Fibroblast of lung (primary cell): ENCODE data around the gene TEX44. TPM values are rescaled to one million over a fixed set of nuclear protein-coding genes. Genes with fewer than 3 reads are reported as not detected.

Experiments used
- DNase-seq, 2 donors: peaks; one replicate each; pipeline versions ENCODE4 v3.0.0 to v3.0.0-alpha.2; 2010; ENCODE audit warnings: low read depth in 2 of 2
- H2AFZ ChIP-seq: 2 replicates; pipeline ENCODE4 v1.5.1; 2012; ENCODE audit warnings: low read length, control low read depth, inconsistent platforms
- H3K27ac ChIP-seq: 2 replicates; pipeline ENCODE4 v1.5.1; 2011; ENCODE audit warnings: low read length, control low read depth; ENCODE audit not compliant: insufficient read depth
- H3K27me3 ChIP-seq: 2 replicates; pipeline ENCODE4 v1.5.1; 2011; ENCODE audit warnings: mild to moderate bottlenecking, low read length; ENCODE audit not compliant: control insufficient read depth, insufficient read depth
- H3K36me3 ChIP-seq: 2 replicates; pipeline ENCODE4 v1.5.1; 2011; ENCODE audit warnings: low read length; ENCODE audit not compliant: control insufficient read depth, insufficient read depth
- H3K4me1 ChIP-seq: 2 replicates; pipeline ENCODE4 v1.5.1; 2011; ENCODE audit warnings: low read length; ENCODE audit not compliant: control insufficient read depth, insufficient read depth; ENCODE audit errors: extremely low read depth
- H3K4me2 ChIP-seq: 2 replicates; pipeline ENCODE4 v1.5.1; 2011; ENCODE audit warnings: low read length, control low read depth; ENCODE audit not compliant: insufficient read depth; ENCODE audit errors: extremely low read depth
- H3K4me3 ChIP-seq, 4 experiments: fragments of 200-600 bp in 1 of 4; sonication (generic) in 1 of 4; replicated peaks in 1 of 4; 2 replicates each; pipeline ENCODE4 v1.5.1; 2011 to 2016; ENCODE audit warnings: low read length in 4 of 4, low read depth in 3 of 4, mild to moderate bottlenecking in 3 of 4, control low read depth in 2 of 4, inconsistent platforms in 1 of 4, mixed read lengths in 1 of 4; ENCODE audit not compliant: insufficient read depth in 1 of 4; ENCODE audit errors: control extremely low read depth in 1 of 4
- H3K79me2 ChIP-seq: 2 replicates; pipeline ENCODE4 v1.5.1; 2012; ENCODE audit warnings: mild to moderate bottlenecking, low read length, inconsistent platforms; ENCODE audit not compliant: control insufficient read depth, insufficient read depth
- H3K9ac ChIP-seq: 2 replicates; pipeline ENCODE4 v1.5.1; 2011; ENCODE audit warnings: mild to moderate bottlenecking, low read length, control low read depth; ENCODE audit not compliant: insufficient read depth
- H3K9me3 ChIP-seq: 2 replicates; pipeline ENCODE4 v1.5.1; 2012; ENCODE audit warnings: low read depth, low read length; ENCODE audit not compliant: control insufficient read depth, insufficient read depth
- H4K20me1 ChIP-seq: 2 replicates; pipeline ENCODE4 v1.5.1; 2011; ENCODE audit warnings: low read length; ENCODE audit not compliant: control insufficient read depth, insufficient read depth; ENCODE audit errors: extremely low read depth
- EZH2 ChIP-seq: IDR thresholded peaks from 2 replicates; pipeline ENCODE4 v1.5.1; 2012; ENCODE audit warnings: low read length, control low read depth, mild to moderate bottlenecking; ENCODE audit errors: missing control alignments
- polyA plus RNA-seq, 2 donors: library from polyadenylated mRNA; depleted of rRNA in 1 of 2; stranded (reverse) in 1 of 2; unstranded in 1 of 2; fragments of >200 nt; gene quantifications; 2 replicates each; pipeline ENCODE4 v1.2.1, GENCODE V29; 2011 to 2012; ENCODE audit warnings: missing spikeins in 1 of 2
- total RNA-seq: library from RNA; depleted of rRNA; stranded (reverse); fragments of >200 nt; gene quantifications from 2 replicates; pipeline ENCODE4 v1.2.1, GENCODE V29; 2014
- TF ChIP-seq, protein P1 (sequence below), 2 donors: IDR thresholded peaks in 1 of 2; conservative IDR thresholded peaks in 1 of 2; 1 replicate in 1 of 2; 2 replicates in 1 of 2; pipeline ENCODE4 v1.5.1; 2011 to 2012; ENCODE audit warnings: low read length in 2 of 2, control low read depth in 1 of 2, inconsistent platforms in 1 of 2, low read depth in 1 of 2, mild to moderate bottlenecking in 1 of 2

Gene TEX44
- total and polyA plus RNA-seq, 2 donors (not counting 1 experiment from before 2014, with no cell fraction given) = not detected

DNA sequence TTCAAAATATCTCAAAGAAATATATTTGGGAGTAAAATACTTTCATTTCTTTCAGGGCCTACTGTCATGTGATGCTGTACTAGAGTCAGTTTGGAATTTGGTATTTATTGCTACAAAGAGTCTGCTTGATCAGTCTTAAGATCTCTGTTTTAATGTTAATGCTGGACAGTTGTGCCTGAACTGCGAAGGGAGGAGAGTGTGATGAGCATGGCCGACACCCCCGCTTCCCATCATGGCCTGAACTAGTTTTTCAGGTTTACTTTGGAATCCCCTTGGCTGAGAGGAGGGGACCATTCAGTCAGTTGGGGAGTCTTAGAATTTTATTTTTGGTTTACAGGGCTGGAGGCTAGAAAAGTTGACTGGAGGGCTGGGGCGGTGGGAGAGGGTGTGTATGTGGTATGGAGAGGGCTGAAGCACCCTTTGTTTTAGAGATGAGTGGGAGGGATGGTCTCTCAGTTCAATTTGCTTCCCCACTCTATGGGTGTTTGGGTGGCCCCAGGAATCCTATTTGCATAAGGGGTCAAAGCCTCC, 20.9 kb upstream of the TEX44 start:
- TF ChIP-seq, protein P1, sequence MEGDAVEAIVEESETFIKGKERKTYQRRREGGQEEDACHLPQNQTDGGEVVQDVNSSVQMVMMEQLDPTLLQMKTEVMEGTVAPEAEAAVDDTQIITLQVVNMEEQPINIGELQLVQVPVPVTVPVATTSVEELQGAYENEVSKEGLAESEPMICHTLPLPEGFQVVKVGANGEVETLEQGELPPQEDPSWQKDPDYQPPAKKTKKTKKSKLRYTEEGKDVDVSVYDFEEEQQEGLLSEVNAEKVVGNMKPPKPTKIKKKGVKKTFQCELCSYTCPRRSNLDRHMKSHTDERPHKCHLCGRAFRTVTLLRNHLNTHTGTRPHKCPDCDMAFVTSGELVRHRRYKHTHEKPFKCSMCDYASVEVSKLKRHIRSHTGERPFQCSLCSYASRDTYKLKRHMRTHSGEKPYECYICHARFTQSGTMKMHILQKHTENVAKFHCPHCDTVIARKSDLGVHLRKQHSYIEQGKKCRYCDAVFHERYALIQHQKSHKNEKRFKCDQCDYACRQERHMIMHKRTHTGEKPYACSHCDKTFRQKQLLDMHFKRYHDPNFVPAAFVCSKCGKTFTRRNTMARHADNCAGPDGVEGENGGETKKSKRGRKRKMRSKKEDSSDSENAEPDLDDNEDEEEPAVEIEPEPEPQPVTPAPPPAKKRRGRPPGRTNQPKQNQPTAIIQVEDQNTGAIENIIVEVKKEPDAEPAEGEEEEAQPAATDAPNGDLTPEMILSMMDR (conservative IDR thresholded peaks at IDR 0.05 in 1 of 2, IDR thresholded peaks at IDR 0.05 in 1 of 2; ENCODE audit: low read depth in 1 of 2, low read length in 2 of 2) = no peak
- no peak for TF ChIP-seq EZH2
- no peaks in the 10 kb centered on the region for H3K36me3 ChIP-seq
- H3K4me2 ChIP-seq = no peak overlapping the region
- peaks cover 4% of the 10 kb centered on the region for H3K27me3 ChIP-seq
- H3K4me3 ChIP-seq = no peak overlapping the region
- H4K20me1 ChIP-seq = no peaks in the 10 kb centered on the region
- no peak overlapping the region for H3K9ac ChIP-seq
- H3K4me1 ChIP-seq = no peaks in the 10 kb centered on the region
- H3K27ac ChIP-seq = no peak overlapping the region
- no peak overlapping the region for H2AFZ ChIP-seq
- DNase-seq = no peak
- no peaks in the 10 kb centered on the region for H3K9me3 ChIP-seq
- no peaks in the 10 kb centered on the region for H3K79me2 ChIP-seq

GRCh38 chr2:231573096-231573495, 19.6 kb upstream of the TEX44 start:
- no peak for DNase-seq
- Histone ChIP-seq H3K4me3 (no peak overlapping the region), H3K4me1 (no peaks in the 10 kb centered on the region), H4K20me1 (no peaks in the 10 kb centered on the region), H2AFZ (no peak overlapping the region), H3K9ac (no peak overlapping the region), H3K27me3 (peaks cover 4% of the 10 kb centered on the region), H3K27ac (no peak overlapping the region), H3K79me2 (no peaks in the 10 kb centered on the region), H3K9me3 (no peaks in the 10 kb centered on the region), H3K4me2 (no peak overlapping the region), H3K36me3 (no peaks in the 10 kb centered on the region)
- TF ChIP-seq EZH2 = no peak

DNA sequence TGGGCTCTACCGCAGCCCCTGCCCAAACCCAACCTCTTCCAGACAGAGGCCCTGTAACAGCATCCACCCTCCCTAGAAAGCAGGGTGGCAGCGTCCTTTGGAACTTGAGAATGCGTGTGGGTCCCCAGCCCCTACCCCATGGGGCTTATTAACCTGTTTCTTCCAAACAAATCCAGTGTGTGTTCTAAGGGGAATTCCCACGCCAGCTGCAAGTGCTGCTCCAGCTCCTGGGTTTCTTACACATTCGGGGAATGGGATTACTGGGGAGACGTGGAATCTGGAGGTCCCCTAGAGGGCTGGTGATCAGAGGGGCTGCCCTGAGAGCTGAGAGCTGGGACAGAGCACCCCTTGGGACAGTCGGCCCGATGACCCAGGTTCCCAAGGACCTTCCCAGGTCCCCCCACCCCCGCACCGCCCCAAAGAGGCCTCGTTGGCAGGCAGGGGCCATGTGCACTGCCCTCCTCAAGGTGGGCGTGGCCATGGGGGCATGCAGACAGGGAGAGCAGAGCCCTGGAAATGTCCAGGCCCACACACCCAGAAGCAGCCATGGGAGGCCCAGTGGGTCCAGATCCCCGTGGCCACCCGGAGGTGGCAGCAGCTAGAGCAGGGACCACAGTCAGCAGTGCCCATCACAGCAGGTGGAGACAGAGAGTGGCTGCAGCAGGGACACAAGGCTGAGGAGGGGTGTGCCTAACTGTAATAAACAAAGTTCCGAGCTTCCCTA, 18.8 kb upstream of the TEX44 start:
- no peak overlapping the region for H2AFZ ChIP-seq
- H3K27me3 ChIP-seq = peaks cover 4% of the 10 kb centered on the region
- H3K9me3 ChIP-seq = no peaks in the 10 kb centered on the region
- DNase-seq = no peak
- no peaks in the 10 kb centered on the region for H3K4me1 ChIP-seq
- no peak overlapping the region for H3K4me2 ChIP-seq
- H3K27ac ChIP-seq = no peak overlapping the region
- no peaks in the 10 kb centered on the region for H3K36me3 ChIP-seq
- TF ChIP-seq, protein P1 (conservative IDR thresholded peaks at IDR 0.05 in 1 of 2, IDR thresholded peaks at IDR 0.05 in 1 of 2; ENCODE audit: low read depth in 1 of 2, low read length in 2 of 2) = no peak
- no peak for TF ChIP-seq EZH2
- no peak overlapping the region for H3K4me3 ChIP-seq
- no peaks in the 10 kb centered on the region for H4K20me1 ChIP-seq
- no peak overlapping the region for H3K9ac ChIP-seq
- H3K79me2 ChIP-seq = no peaks in the 10 kb centered on the region
